Activated CD4-positive, alpha-beta T cell treated with anti-CD3 and anti-CD28 coated beads, Interleukin-2, amount 10 ng/mL, durations not matched to agents 24 days and 14 days (primary cell): ENCODE results near the gene PRKX. TPM values are rescaled to one million over a fixed set of nuclear protein-coding genes. Genes with fewer than 3 reads are reported as not detected.

Source experiments
- DNase-seq: peaks from one replicate; pipeline ENCODE4 v3.0.0; 2022
- H3K27ac Mint-ChIP-seq: one replicate; pipeline ENCODE4 v1.8.0; 2022; ENCODE audit warnings: mild to moderate bottlenecking, mixed read lengths
- H3K27me3 Mint-ChIP-seq: one replicate; pipeline ENCODE4 v1.8.0; 2022; ENCODE audit warnings: mixed read lengths
- H3K36me3 Mint-ChIP-seq: one replicate; pipeline ENCODE4 v1.8.0; 2022; ENCODE audit warnings: low read depth, mild to moderate bottlenecking, mixed read lengths
- H3K4me1 Mint-ChIP-seq: one replicate; pipeline ENCODE4 v1.8.0; 2021; ENCODE audit warnings: mixed read lengths
- H3K4me3 Mint-ChIP-seq: one replicate; pipeline ENCODE4 v1.8.0; 2022; ENCODE audit warnings: mild to moderate bottlenecking, moderate library complexity, mixed read lengths
- H3K9me3 Mint-ChIP-seq: one replicate; pipeline ENCODE4 v1.8.0; 2021; ENCODE audit warnings: mixed read lengths
- intact Hi-C: fragments of 100-400 bp; cut with micrococcal nuclease; formaldehyde crosslinking; loops from one replicate; pipeline ENCODE4 v1.15.1; 2023
- total RNA-seq: library from RNA; stranded (reverse); gene quantifications from 2 replicates; pipeline ENCODE4 v1.2.3, GENCODE V29; 2022

PRKX gene
- total RNA-seq, 1 donor from 2014 or later: 61.3 TPM

- Mint-ChIP-seq H3K36me3 (peaks cover 31% of the 10 kb centered on the region), H3K4me3 (no peak overlapping the region)
- no peak for DNase-seq
Observed at GRCh38 chrX:3609810-3610209, 103.6 kb downstream of the PRKX start.

GRCh38 chrX:3603026-3603661, 110.3 kb downstream of the PRKX start:
- Mint-ChIP-seq H3K36me3 (peaks cover 21% of the 10 kb centered on the region), H3K27ac (no peak overlapping the region), H3K27me3 (no peaks in the 10 kb centered on the region), H3K4me1 (no peaks in the 10 kb centered on the region), H3K4me3 (no peak overlapping the region), H3K9me3 (peaks cover 6% of the 10 kb centered on the region)
- DNase-seq: no peak
- intact Hi-C loops: no loop called here

More at GRCh38 chrX:3609810-3610209, 103.6 kb downstream of the PRKX start:
- H3K4me1 Mint-ChIP-seq: no peaks in the 10 kb centered on the region
- no peaks in the 10 kb centered on the region for H3K27me3 Mint-ChIP-seq
- H3K27ac Mint-ChIP-seq: no peak overlapping the region
- H3K9me3 Mint-ChIP-seq: no peaks in the 10 kb centered on the region
- intact Hi-C loops: no loop called here

GRCh38 chrX:3599802-3600430, 113.5 kb downstream of the PRKX start:
- peaks cover 26% of the 10 kb centered on the region for H3K36me3 Mint-ChIP-seq
- intact Hi-C loops: no loop called here
- peaks cover 12% of the 10 kb centered on the region for H3K9me3 Mint-ChIP-seq
- H3K4me1 Mint-ChIP-seq: no peaks in the 10 kb centered on the region
- no peak overlapping the region for H3K4me3 Mint-ChIP-seq
- H3K27ac Mint-ChIP-seq: no peak overlapping the region
- no peaks in the 10 kb centered on the region for H3K27me3 Mint-ChIP-seq
- DNase-seq: no peak

- no peak overlapping the region for H3K4me3 Mint-ChIP-seq
- H3K27me3 Mint-ChIP-seq: no peaks in the 10 kb centered on the region
- H3K27ac Mint-ChIP-seq: no peak overlapping the region
- intact Hi-C loops: no loop called here
- H3K36me3 Mint-ChIP-seq: peaks cover 28% of the 10 kb centered on the region
- no peaks in the 10 kb centered on the region for H3K4me1 Mint-ChIP-seq
- peaks cover 12% of the 10 kb centered on the region for H3K9me3 Mint-ChIP-seq
- DNase-seq: no peak
Observed at GRCh38 chrX:3598709-3599108, 114.7 kb downstream of the PRKX start.

- H3K36me3 Mint-ChIP-seq: peaks cover 27% of the 10 kb centered on the region
Observed at GRCh38 chrX:3598046-3598605, 115.3 kb downstream of the PRKX start.

GRCh38 chrX:3592184-3592583, 121.3 kb downstream of the PRKX start:
- H3K4me3 Mint-ChIP-seq: no peak overlapping the region
- no peak overlapping the region for H3K27ac Mint-ChIP-seq
- peaks cover 6% of the 10 kb centered on the region for H3K4me1 Mint-ChIP-seq
- H3K27me3 Mint-ChIP-seq: no peaks in the 10 kb centered on the region
- intact Hi-C loops: no loop called here
- DNase-seq: no peak
- H3K9me3 Mint-ChIP-seq: no peaks in the 10 kb centered on the region
- peaks cover 8% of the 10 kb centered on the region for H3K36me3 Mint-ChIP-seq

More at GRCh38 chrX:3598046-3598605, 115.3 kb downstream of the PRKX start:
- Mint-ChIP-seq H3K27me3 (no peaks in the 10 kb centered on the region), H3K4me3 (no peak overlapping the region), H3K4me1 (no peaks in the 10 kb centered on the region), H3K27ac (no peak overlapping the region), H3K9me3 (peaks cover 12% of the 10 kb centered on the region)
- DNase-seq: no peak
- intact Hi-C loops: no loop called here

- Mint-ChIP-seq H3K36me3 (peaks cover 2% of the 10 kb centered on the region), H3K27ac (no peak overlapping the region), H3K4me1 (peaks cover 8% of the 10 kb centered on the region), H3K27me3 (no peaks in the 10 kb centered on the region), H3K9me3 (no peaks in the 10 kb centered on the region), H3K4me3 (no peak overlapping the region)
- no peak for DNase-seq
- intact Hi-C loops: no loop called here
Observed at GRCh38 chrX:3589474-3589873, 124.0 kb downstream of the PRKX start.

GRCh38 chrX:3585719-3586118, 127.7 kb downstream of the PRKX start:
- Mint-ChIP-seq H3K27ac (no peak overlapping the region), H3K36me3 (no peaks in the 10 kb centered on the region), H3K4me1 (peaks cover 18% of the 10 kb centered on the region), H3K27me3 (peaks cover 2% of the 10 kb centered on the region), H3K9me3 (no peaks in the 10 kb centered on the region), H3K4me3 (no peak overlapping the region)
- no peak for DNase-seq
- intact Hi-C loops: no loop called here

GRCh38 chrX:3584415-3584996, 128.9 kb downstream of the PRKX start:
- Mint-ChIP-seq H3K27me3 (peaks cover 2% of the 10 kb centered on the region), H3K36me3 (no peaks in the 10 kb centered on the region), H3K27ac (no peak overlapping the region), H3K4me1 (peaks cover 18% of the 10 kb centered on the region), H3K4me3 (no peak overlapping the region), H3K9me3 (no peaks in the 10 kb centered on the region)
- intact Hi-C loops: no loop called here
- DNase-seq: peak; percentile 53

- DNase-seq: no peak
- no peaks in the 10 kb centered on the region for H3K9me3 Mint-ChIP-seq
- no peaks in the 10 kb centered on the region for H3K36me3 Mint-ChIP-seq
- intact Hi-C loops: no loop called here
- H3K4me1 Mint-ChIP-seq: peaks cover 14% of the 10 kb centered on the region
- no peak overlapping the region for H3K27ac Mint-ChIP-seq
- no peak overlapping the region for H3K4me3 Mint-ChIP-seq
- peaks cover 2% of the 10 kb centered on the region for H3K27me3 Mint-ChIP-seq
Observed at GRCh38 chrX:3582451-3582850, 131.0 kb downstream of the PRKX start.

- DNase-seq: no peak
- intact Hi-C loops: no loop called here
- H3K4me3 Mint-ChIP-seq: no peak overlapping the region
- no peaks in the 10 kb centered on the region for H3K36me3 Mint-ChIP-seq
- H3K27ac Mint-ChIP-seq: no peak overlapping the region
- H3K9me3 Mint-ChIP-seq: no peaks in the 10 kb centered on the region
- H3K4me1 Mint-ChIP-seq: peaks cover 12% of the 10 kb centered on the region
- H3K27me3 Mint-ChIP-seq: peaks cover 2% of the 10 kb centered on the region
Observed at GRCh38 chrX:3581609-3582108, 131.8 kb downstream of the PRKX start.

- Mint-ChIP-seq H3K4me3 (no peak overlapping the region), H3K36me3 (no peaks in the 10 kb centered on the region), H3K27ac (no peak overlapping the region), H3K4me1 (peaks cover 1% of the 10 kb centered on the region), H3K27me3 (peaks cover 2% of the 10 kb centered on the region), H3K9me3 (no peaks in the 10 kb centered on the region)
- intact Hi-C loops: no loop called here
- DNase-seq: no peak
Observed at GRCh38 chrX:3577551-3577950, 135.9 kb downstream of the PRKX start.

- DNase-seq: no peak
- Mint-ChIP-seq H3K9me3 (no peaks in the 10 kb centered on the region), H3K27me3 (no peaks in the 10 kb centered on the region), H3K36me3 (no peaks in the 10 kb centered on the region), H3K4me1 (peaks cover 1% of the 10 kb centered on the region), H3K4me3 (no peak overlapping the region), H3K27ac (no peak overlapping the region)
- intact Hi-C loops: no loop called here
Observed at GRCh38 chrX:3576886-3577501, 136.5 kb downstream of the PRKX start.

- H3K27ac Mint-ChIP-seq: no peak overlapping the region
- DNase-seq: no peak
- H3K36me3 Mint-ChIP-seq: no peaks in the 10 kb centered on the region
- no peaks in the 10 kb centered on the region for H3K4me1 Mint-ChIP-seq
- H3K4me3 Mint-ChIP-seq: no peak overlapping the region
- intact Hi-C loops: no loop called here
- no peaks in the 10 kb centered on the region for H3K9me3 Mint-ChIP-seq
- H3K27me3 Mint-ChIP-seq: no peaks in the 10 kb centered on the region
Observed at GRCh38 chrX:3567686-3568085, 145.8 kb downstream of the PRKX start.
